Measurements from ENCODE around the gene RCBTB2.
"Not testable (repeated sequence)": the region's sequence is repeated elsewhere in the genome, so short reads cannot be mapped to it uniquely, and the experiment has no call there.

The RCBTB2 gene

GRCh38 chr13:48493066-48493765, 39.7 kb downstream of the RCBTB2 start:
- DNase-seq (ENCODE audit: low spot score): no peak

- no peak for DNase-seq (ENCODE audit: low spot score)
Observed at GRCh38 chr13:48492470-48493065, 40.3 kb downstream of the RCBTB2 start.

- no peak for DNase-seq (ENCODE audit: low spot score)
Observed at GRCh38 chr13:48492096-48492440, 40.8 kb downstream of the RCBTB2 start.

GRCh38 chr13:48491423-48492095, 41.3 kb downstream of the RCBTB2 start:
- DNase-seq (ENCODE audit: low spot score): no peak

- no peak for DNase-seq (ENCODE audit: low spot score)
Observed at GRCh38 chr13:48490241-48490640, 42.6 kb downstream of the RCBTB2 start.

GRCh38 chr13:48489666-48490065, 43.2 kb downstream of the RCBTB2 start:
- DNase-seq (ENCODE audit: low spot score): no peak

- DNase-seq (ENCODE audit: low spot score): no peak
Observed at GRCh38 chr13:48488995-48489394, 43.9 kb downstream of the RCBTB2 start.

- DNase-seq (ENCODE audit: low spot score): no peak
Observed at GRCh38 chr13:48487968-48488367, 44.9 kb downstream of the RCBTB2 start.

GRCh38 chr13:48486836-48487235, 46.0 kb downstream of the RCBTB2 start:
- no peak for DNase-seq (ENCODE audit: low spot score)

- no peak for DNase-seq (ENCODE audit: low spot score)
Observed at GRCh38 chr13:48486362-48486761, 46.5 kb downstream of the RCBTB2 start.

GRCh38 chr13:48485432-48485831, 47.4 kb downstream of the RCBTB2 start:
- DNase-seq (ENCODE audit: low spot score): no peak

GRCh38 chr13:48483575-48483974, 49.3 kb downstream of the RCBTB2 start:
- DNase-seq (ENCODE audit: low spot score): no peak

- DNase-seq (ENCODE audit: low spot score): no peak
Observed at GRCh38 chr13:48478391-48478790, 54.5 kb downstream of the RCBTB2 start.

GRCh38 chr13:48477191-48477855, 55.6 kb downstream of the RCBTB2 start:
- DNase-seq (ENCODE audit: low spot score): no peak

- DNase-seq (ENCODE audit: low spot score): no peak
Observed at GRCh38 chr13:48476686-48477085, 56.2 kb downstream of the RCBTB2 start.

GRCh38 chr13:48476215-48476614, 56.7 kb downstream of the RCBTB2 start:
- DNase-seq (ENCODE audit: low spot score): no peak

- DNase-seq (ENCODE audit: low spot score): no peak
Observed at GRCh38 chr13:48475230-48475629, 57.6 kb downstream of the RCBTB2 start.

- DNase-seq (ENCODE audit: low spot score): no peak
Observed at GRCh38 chr13:48457578-48458242, 75.2 kb downstream of the RCBTB2 start.

- DNase-seq (ENCODE audit: low spot score): no peak
Observed at GRCh38 chr13:48456546-48456945, 76.3 kb downstream of the RCBTB2 start.

- DNase-seq (ENCODE audit: low spot score): not testable (repeated sequence)
Observed at GRCh38 chr13:48451196-48451595, 81.7 kb downstream of the RCBTB2 start.

GRCh38 chr13:48449656-48450055, 83.2 kb downstream of the RCBTB2 start:
- no peak for DNase-seq (ENCODE audit: low spot score)

GRCh38 chr13:48448959-48449614, 83.8 kb downstream of the RCBTB2 start:
- no peak for DNase-seq (ENCODE audit: low spot score)
